Inferior parietal cortex (tissue), 1 donor: ENCODE data around the gene LAMB2.

Experiments used
- DNase-seq: peaks from one replicate; pipeline ENCODE4 v3.0.0-alpha.2; 2016; ENCODE audit errors: extremely low spot score

The LAMB2 gene

DNA sequence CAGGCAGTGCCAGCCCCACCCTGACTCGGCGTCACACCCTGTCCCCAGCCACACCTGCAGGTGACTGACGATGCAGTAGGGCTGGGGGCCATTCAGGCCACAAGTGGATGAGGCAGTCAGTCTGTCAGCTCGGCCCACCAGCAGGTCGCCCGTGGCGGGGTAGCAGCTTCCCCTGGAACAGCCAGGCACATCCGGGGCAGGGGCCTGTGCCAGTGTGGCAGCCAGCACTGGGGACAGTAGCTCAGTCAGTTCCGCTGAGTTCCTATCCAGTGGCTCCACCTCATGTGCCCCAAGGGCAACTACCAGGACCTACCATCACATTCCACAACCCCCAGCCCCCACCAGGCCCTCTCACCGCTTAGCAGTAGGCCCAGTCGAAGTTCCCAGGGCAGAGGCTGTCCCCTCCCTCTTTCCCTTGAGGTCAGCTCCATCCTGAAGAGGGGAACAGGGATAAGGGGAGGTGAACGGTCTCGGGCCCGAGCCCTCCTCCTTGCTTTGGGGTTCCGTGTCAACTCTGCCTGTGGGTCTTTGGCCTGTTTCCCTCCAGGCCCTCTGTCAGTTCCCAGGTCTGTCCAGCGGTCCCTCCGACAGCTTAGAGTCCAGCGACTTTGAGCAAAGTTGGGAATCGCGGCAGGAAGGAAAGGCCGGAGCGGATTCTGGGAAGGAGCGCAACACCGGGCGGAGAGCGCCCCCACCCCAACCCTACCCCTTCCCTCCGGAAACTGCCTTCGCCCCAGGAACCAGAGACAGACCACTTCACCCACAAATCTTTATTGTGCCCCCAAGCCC, at the start of gene LAMB2:
Gene LAMB2 (minus strand): TSS at position 614 of the 789 bp plus-strand sequence. CDS start 183 bp downstream, at position 431.
- peak; percentile 69 for DNase-seq

DNA sequence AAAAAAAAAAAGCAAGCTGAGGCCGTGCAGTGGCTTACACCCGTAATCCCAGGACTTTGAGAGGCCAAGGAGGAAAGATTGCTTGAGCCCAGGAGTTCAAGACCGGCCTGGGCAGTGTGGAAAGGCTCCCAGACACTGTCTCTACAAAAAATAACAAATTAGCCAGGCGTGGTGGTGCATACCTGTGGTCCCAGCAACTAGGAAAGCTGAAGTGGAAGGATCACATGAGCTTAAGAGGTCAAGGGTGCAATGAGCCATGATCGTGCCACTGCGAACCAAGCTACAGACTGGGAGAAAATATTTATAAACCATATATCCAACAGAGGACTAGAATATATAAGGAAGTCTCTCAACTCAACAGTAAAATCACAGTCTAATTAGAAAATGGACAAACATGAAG, 48.5 kb upstream of the LAMB2 start:
- DNase-seq: no peak

DNA sequence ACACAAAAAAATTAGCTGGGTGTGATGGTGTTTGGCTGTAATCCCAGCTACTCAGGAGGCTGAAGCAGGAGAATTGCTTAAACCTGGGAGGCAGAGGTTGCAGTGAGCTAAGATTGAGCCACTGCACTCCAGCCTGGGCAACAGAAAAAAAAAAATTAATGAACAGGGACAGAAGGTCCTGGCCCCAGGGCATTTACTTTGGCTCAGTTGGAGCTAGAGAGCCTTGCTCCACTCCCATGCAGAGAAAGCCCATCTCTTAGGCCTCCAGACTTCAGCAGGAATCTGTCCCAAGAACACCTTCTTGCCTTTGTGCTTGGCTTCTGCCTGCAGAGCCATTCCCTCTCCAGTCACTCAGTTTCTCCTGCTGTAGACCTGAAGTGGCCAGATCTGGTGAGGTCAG, 47.3 kb upstream of the LAMB2 start:
- no peak for DNase-seq

DNA sequence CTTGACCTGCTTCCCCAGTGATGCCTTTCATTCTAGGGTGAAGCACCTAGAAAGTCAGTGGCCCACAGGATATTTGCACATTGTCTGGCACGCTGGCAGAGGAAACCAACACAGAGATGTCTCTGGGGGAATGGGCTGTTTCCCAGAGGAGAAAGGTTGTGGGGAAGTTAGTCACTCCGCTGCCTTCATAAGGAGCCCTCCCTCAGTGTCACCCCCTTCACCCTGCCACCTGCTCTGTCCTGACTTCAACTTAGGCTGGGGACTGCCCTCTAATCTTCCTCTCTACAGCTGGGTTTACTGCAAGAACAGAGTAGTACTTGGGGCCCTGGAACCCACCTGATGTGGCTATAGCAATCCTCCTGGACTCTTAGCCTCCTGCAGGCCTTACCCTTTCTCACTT, 44.2 kb upstream of the LAMB2 start:
- DNase-seq: no peak

DNA sequence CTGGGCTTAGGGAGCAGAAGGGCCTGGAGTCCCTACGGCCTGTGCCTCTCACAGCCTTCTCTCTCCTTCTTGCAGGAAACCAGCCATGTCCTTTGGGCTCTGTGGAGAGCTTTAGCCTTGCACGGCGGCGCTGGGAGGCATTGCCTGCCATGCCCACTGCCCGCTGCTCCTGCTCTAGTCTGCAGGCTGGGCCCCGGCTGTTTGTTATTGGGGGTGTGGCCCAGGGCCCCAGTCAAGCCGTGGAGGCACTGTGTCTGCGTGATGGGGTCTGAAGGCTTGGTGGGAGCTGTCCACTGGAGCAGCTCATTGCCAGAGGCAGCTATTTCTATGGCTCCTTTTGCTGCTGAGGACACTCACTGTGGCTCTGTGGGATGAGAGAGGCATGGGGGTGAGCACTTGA, 42.7 kb upstream of the LAMB2 start:
- no peak for DNase-seq

- no peak for DNase-seq
These were observed 41.6 kb upstream of the LAMB2 start for GRCh38 chr3:49174397-49174985.

- no peak for DNase-seq
These were observed 40.9 kb upstream of the LAMB2 start for GRCh38 chr3:49173792-49174170.

GRCh38 chr3:49173116-49173791, 40.4 kb upstream of the LAMB2 start:
- no peak for DNase-seq

GRCh38 chr3:49172551-49173041, 39.7 kb upstream of the LAMB2 start:
- no peak for DNase-seq

DNA sequence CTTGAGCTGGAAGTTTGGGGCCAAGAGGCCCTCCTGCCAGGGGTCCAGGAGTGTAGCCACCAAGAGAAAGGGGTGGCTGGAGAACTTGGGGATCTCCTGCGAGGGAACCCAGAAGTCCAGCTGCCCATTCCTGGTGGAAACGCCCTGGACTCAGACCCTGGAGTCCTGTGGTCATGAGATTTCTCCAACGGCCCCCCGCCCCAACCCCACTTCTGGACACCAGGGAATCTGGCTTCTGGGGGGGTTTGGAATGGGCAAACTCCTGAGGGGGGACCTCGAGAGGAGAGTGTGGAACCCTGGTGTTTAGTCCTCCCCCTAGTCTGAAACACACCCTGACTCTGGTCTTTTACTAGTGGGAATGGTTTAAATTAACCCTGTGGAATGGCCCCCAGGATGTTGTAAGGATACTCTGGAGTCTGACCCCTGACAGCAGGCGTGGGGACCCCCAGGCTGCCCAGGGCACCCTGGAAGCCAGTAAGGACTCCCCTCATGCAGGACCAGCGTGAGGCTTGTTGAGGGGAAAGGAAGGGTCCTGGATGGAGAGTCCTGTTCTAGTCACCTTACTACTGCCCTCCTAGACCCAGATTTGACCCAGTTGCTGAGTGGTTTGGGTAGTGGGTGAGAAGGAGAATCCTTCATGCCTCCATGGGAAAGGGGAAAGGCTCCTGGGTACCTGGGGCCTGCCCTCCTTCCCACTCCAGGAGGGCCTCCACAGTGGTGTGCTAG, 39.1 kb upstream of the LAMB2 start:
- DNase-seq: no peak

DNA sequence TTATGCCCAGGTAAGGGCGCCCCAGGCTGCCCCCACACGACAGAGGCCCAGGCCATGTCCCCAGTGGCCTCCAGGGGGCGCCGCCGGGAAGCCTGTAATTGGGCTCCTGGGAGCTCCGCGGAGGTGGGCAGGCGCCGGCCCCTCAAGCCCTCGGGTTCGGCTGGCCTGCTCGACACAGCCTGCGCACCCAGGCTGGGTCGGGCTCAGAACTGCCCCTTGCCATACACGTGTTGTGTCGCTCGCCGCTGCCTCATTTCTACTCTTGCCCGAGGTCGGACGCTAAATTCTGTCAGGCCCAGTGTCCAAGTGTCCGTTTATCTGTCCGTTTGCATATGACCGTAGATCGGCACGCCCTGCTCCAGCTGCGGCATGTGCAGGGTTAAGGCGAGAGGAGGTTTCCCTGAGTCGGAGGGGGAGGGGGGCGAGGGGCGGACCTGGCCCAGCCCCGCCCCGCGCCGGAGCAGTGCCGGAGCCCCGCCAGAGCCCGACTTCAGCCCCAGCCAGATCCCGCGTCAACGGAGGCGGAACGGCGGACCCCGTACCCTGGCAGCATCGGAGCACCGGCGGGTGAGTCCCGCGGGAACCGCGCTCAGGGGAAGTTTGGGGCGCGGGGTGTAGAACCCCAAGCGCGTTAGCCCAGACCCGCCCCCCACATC, 38.4 kb upstream of the LAMB2 start, which contains the start of gene KLHDC8B:
Gene KLHDC8B (plus strand): TSS at position 480 of the 656 bp plus-strand sequence. CDS start 1,172 bp downstream, outside the sequence.
- peak; percentile 69 for DNase-seq

GRCh38 chr3:49170744-49171118, 37.9 kb upstream of the LAMB2 start:
- no peak for DNase-seq

GRCh38 chr3:49166752-49167556, 34.1 kb upstream of the LAMB2 start:
- DNase-seq: no peak

DNA sequence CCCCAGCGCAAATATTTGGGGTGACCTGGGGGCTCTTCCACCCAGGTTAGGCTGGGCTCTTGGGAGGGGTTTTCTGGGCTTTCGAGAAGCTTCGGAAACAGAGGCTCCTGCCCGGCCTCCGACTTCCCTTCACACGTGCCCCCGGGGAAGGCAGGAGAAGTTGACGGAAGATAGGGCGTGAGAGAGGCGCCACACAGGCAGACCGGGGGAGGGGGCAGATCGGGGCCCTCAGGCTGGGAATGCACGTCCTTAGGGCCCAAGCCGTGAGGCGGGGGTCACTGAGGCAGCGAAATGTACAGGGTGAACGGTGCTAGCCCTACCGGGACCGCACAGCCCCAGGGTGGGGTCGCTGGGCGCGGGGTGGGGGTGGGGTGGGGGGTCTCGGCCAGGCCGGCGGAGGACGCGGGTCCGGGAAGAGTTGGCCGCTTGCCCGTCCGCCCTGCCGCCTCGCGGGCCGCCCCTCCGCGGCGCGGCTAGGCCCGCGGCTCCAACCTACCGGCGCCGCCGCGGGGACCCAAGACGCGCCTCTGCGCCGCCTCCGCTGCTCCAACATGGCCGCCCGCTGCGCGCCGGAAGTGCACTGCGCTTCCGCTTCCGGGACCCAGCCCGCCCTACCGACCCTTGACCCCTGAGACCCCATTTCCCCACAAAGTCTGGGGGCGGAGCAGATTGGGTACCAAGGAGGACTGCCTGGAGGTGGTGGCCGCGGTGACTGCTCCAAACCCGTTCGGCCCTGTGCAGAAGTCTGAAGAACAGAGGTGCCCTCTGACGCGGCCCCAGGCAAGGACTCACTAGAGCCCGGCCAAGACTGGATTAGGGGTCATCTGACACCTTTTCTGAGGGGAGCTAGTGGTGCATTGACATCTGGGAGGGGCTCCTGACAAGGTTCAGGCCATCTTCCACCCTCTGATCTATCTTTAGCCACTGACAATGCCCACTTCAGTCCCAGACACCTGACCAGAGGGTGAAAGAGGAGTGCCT, 33.2 kb upstream of the LAMB2 start, which contains the start of gene CCDC71:
Gene CCDC71 (minus strand): TSS at position 561 of the 981 bp plus-strand sequence. CDS start 2,123 bp downstream, outside the sequence.
- peak; percentile 51 for DNase-seq

- no peak for DNase-seq
These were observed 32.3 kb upstream of the LAMB2 start for GRCh38 chr3:49164983-49165720.

- DNase-seq: no peak
These were observed 30.8 kb upstream of the LAMB2 start for GRCh38 chr3:49163609-49164008.

DNA sequence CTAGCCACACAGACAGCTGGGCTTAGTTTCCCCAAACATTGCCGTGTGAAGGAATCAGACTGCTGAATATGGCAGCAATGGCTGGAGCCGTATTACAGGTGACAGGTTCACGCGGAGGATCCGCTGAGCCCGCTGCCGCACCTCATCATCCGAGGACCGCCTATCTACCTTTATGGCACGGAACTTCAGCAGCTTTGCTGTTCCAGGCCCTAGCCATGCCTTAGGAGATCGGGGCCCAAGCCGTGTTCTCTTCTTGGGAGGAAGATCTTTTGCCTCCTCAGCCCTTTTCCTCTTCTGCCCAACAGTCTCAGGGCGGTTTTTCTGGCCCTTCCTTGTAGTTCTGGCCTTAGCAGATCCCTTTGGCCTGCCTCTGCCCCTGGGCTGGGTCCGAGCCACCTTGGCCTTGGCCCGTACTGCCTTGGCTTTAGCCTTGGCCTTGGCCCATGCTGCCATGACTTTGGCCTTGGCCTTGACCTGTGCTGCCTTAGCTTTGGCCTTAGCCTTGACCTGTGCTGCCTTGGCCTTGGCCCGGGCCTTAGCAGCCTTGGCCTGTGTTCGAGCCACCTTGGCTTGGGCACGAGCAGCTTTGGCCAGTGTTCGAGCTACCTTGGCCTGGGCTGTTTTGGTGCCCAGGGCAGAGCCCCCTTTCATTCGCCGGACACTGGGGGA, 30.0 kb upstream of the LAMB2 start:
- no peak for DNase-seq
